GM23338 (cell line): ENCODE results near the gene CYTIP. TPM values are rescaled to one million over a fixed set of nuclear protein-coding genes. Genes with fewer than 3 reads are reported as not detected.

ENCODE experiments used
- ATAC-seq: fragments of 200-7000 bp; cut with Tn5 transposase; 3 replicates; pipeline ENCODE4 v1.9.1; 2020
- DNase-seq: peaks from one replicate; pipeline ENCODE4 v3.0.0-alpha.2; 2015; ENCODE audit warnings: low spot score
- H2AFZ ChIP-seq: fragments of 200-600 bp; sonication (generic); 2 replicates; pipeline ENCODE4 v1.8.0; 2016; ENCODE audit warnings: antibody characterized with exemption, mild to moderate bottlenecking, moderate library complexity
- H3F3A ChIP-seq: fragments of 200-600 bp; sonication (generic); replicated peaks from 2 replicates; pipeline ENCODE4 v1.8.0; 2017; ENCODE audit warnings: antibody characterized with exemption, mixed run types, low read depth
- H3K27ac ChIP-seq: fragments of 200-600 bp; sonication (generic); 2 replicates; pipeline ENCODE4 v1.6.1; 2016; ENCODE audit warnings: low read depth
- H3K27me3 ChIP-seq: fragments of 200-600 bp; sonication (generic); 2 replicates; pipeline ENCODE4 v1.8.0; 2016; ENCODE audit warnings: mild to moderate bottlenecking, mixed run types, moderate library complexity; ENCODE audit not compliant: insufficient read depth
- H3K36me3 ChIP-seq: fragments of 200-600 bp; sonication (generic); 2 replicates; pipeline ENCODE4 v1.8.0; 2016; ENCODE audit warnings: mild to moderate bottlenecking; ENCODE audit not compliant: insufficient read depth
- H3K4me1 ChIP-seq: fragments of 200-600 bp; sonication (generic); 2 replicates; pipeline ENCODE4 v1.8.0; 2016; ENCODE audit warnings: mild to moderate bottlenecking, moderate library complexity; ENCODE audit not compliant: insufficient read depth
- H3K4me2 ChIP-seq: fragments of 200-600 bp; sonication (generic); 2 replicates; pipeline ENCODE4 v1.7.1; 2017; ENCODE audit warnings: mixed run types
- H3K4me3 ChIP-seq: fragments of 200-600 bp; sonication (generic); 2 replicates; pipeline ENCODE4 v1.6.1; 2016; ENCODE audit warnings: mixed run types
- H3K79me2 ChIP-seq: fragments of 200-600 bp; sonication (generic); replicated peaks from 2 replicates; pipeline ENCODE4 v1.8.0; 2017; ENCODE audit warnings: mild to moderate bottlenecking; ENCODE audit not compliant: insufficient read depth
- H3K9me2 ChIP-seq: fragments of 200-600 bp; sonication (generic); 2 replicates; pipeline ENCODE4 v1.8.0; 2017; ENCODE audit not compliant: insufficient read depth
- H4K20me1 ChIP-seq: fragments of 200-600 bp; sonication (generic); replicated peaks from 2 replicates; pipeline ENCODE4 v1.8.0; 2017; ENCODE audit warnings: mild to moderate bottlenecking; ENCODE audit not compliant: insufficient read depth
- H3K27ac Mint-ChIP-seq: 2 replicates; pipeline ENCODE4 v1.8.0; 2020; ENCODE audit warnings: inconsistent platforms, mild to moderate bottlenecking, moderate library complexity, mixed read lengths
- H3K27me3 Mint-ChIP-seq: 3 replicates; pipeline ENCODE4 v1.8.0; 2022; ENCODE audit warnings: low read depth, mild to moderate bottlenecking, moderate library complexity, mixed read lengths, inconsistent platforms; ENCODE audit not compliant: insufficient read depth, poor library complexity
- H3K36me3 Mint-ChIP-seq: 3 replicates; pipeline ENCODE4 v1.8.0; 2021; ENCODE audit warnings: low read depth, mild to moderate bottlenecking, inconsistent platforms, moderate library complexity, mixed read lengths
- H3K4me1 Mint-ChIP-seq: 3 replicates; pipeline ENCODE4 v1.8.0; 2020; ENCODE audit warnings: mild to moderate bottlenecking, inconsistent platforms, mixed read lengths
- H3K4me3 Mint-ChIP-seq: 3 replicates; pipeline ENCODE4 v1.8.0; 2021; ENCODE audit warnings: moderate library complexity, mild to moderate bottlenecking, inconsistent platforms, mixed read lengths
- H3K9me3 Mint-ChIP-seq: 3 replicates; pipeline ENCODE4 v1.8.0; 2020; ENCODE audit warnings: moderate library complexity, mild to moderate bottlenecking, inconsistent platforms, mixed read lengths
- CREB1 ChIP-seq: fragments of 250-450 bp; sonication (Bioruptor Pico); IDR thresholded peaks from 2 replicates; pipeline ENCODE4 v1.5.0; 2020; ENCODE audit warnings: low read depth, mild to moderate bottlenecking, moderate library complexity
- ETS1 ChIP-seq: IDR thresholded peaks from 2 replicates; pipeline ENCODE4 v1.6.1; 2016; ENCODE audit warnings: antibody characterized with exemption
- EZH2 ChIP-seq: fragments of 200-600 bp; sonication (generic); IDR thresholded peaks from one replicate; pipeline ENCODE4 v1.8.0; 2017; ENCODE audit warnings: antibody characterized with exemption, mild to moderate bottlenecking, low read depth; ENCODE audit not compliant: unreplicated experiment
- JUNB ChIP-seq: IDR thresholded peaks from one replicate; pipeline ENCODE4 v1.6.1; 2016; ENCODE audit warnings: antibody characterized with exemption; ENCODE audit not compliant: unreplicated experiment
- NANOG ChIP-seq: IDR thresholded peaks from 2 replicates; pipeline ENCODE4 v1.6.1; 2016; ENCODE audit warnings: antibody characterized with exemption, borderline replicate concordance
- POLR2AphosphoS5 ChIP-seq: IDR thresholded peaks from 2 replicates; pipeline ENCODE4 v1.6.1; 2016; ENCODE audit warnings: antibody characterized with exemption, low read depth
- REST ChIP-seq: IDR thresholded peaks from one replicate; pipeline ENCODE4 v1.6.1; 2018; ENCODE audit warnings: antibody characterized with exemption; ENCODE audit not compliant: unreplicated experiment
- STAT1 ChIP-seq: IDR thresholded peaks from one replicate; pipeline ENCODE4 v1.6.1; 2016; ENCODE audit warnings: antibody characterized with exemption; ENCODE audit not compliant: unreplicated experiment
- ZNF114 ChIP-seq: fragments of 250-450 bp; sonication (Bioruptor Pico); IDR thresholded peaks from 2 replicates; pipeline ENCODE4 v1.5.0; 2020; ENCODE audit warnings: mild to moderate bottlenecking, moderate library complexity
- ZNF462 ChIP-seq: fragments of 250-450 bp; sonication (Bioruptor Pico); IDR thresholded peaks from 2 replicates; pipeline ENCODE4 v1.5.0; 2020; ENCODE audit warnings: mild to moderate bottlenecking, moderate library complexity
- polyA plus RNA-seq: library from polyadenylated mRNA; unstranded; fragments of >200 nt; fragmentation: Nextera tagmentation; extraction: Ambion mirVana; gene quantifications from 2 replicates; pipeline ENCODE4 v1.2.1, GENCODE V29; 2016
- total RNA-seq: library from RNA; depleted of rRNA; stranded (reverse); fragments of >200 nt; shearing (Covaris generic); gene quantifications from 2 replicates; pipeline ENCODE4 v1.2.3, GENCODE V29; 2014
- TF ChIP-seq, protein P1 (sequence below), 2 experiments: fragments of 200-600 bp in 1 of 2; sonication (generic) in 1 of 2; conservative IDR thresholded peaks; 2 replicates each; pipeline versions ENCODE4 v1.5.1 to v1.6.1; 2016 to 2017; ENCODE audit warnings: antibody characterized with exemption in 2 of 2, low read depth in 2 of 2, mild to moderate bottlenecking in 2 of 2, moderate library complexity in 1 of 2

Gene CYTIP
- total and polyA plus RNA-seq, 2 experiments from 2014 or later = not detected

- TF ChIP-seq EZH2 (no peak), ZNF462 (CRISPR knock-in tag) (no peak), NANOG (no peak), POLR2AphosphoS5 (no peak), CREB1 (CRISPR knock-in tag) (no peak)
Observed at GRCh38 chr2:157459486-157459885, 15.6 kb upstream of the CYTIP start (continued).

DNA sequence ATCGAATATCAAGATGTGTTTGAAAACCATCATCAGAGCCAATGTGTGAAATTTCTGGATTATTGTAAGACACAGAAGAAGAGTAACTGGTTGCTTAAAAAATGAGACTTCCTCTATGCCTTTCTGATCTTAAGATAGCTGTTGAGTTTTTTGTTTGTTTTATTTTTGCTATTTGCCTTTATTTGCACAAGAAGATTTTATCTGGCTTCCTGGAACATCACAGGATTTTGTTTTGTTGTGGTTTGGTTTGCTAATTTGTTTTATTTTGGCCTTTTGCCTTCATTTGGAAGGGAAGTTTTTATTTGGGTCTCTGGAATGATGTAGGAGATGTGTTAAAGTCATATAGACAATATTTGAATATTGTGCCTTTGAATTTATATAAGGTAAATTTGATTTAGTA lies 3.9 kb upstream of the CYTIP start:
- no peaks in the 10 kb centered on the region for H3K79me2 ChIP-seq
- Mint-ChIP-seq H3K36me3 (no peaks in the 10 kb centered on the region), H3K9me3 (no peaks in the 10 kb centered on the region), H3K4me1 (no peaks in the 10 kb centered on the region), H3K27me3 (no peaks in the 10 kb centered on the region), H3K4me3 (no peak overlapping the region), H3K27ac (no peak overlapping the region)
- no peaks in the 10 kb centered on the region for H3K27me3 ChIP-seq
- no peak overlapping the region for H2AFZ ChIP-seq
- no peaks in the 10 kb centered on the region for H4K20me1 ChIP-seq
- ATAC-seq = no peak
- H3K4me1 ChIP-seq = no peaks in the 10 kb centered on the region
- H3F3A ChIP-seq = no peaks in the 10 kb centered on the region
- H3K4me2 ChIP-seq = no peak overlapping the region
- H3K9me2 ChIP-seq = no peaks in the 10 kb centered on the region
- DNase-seq = no peak
- H3K4me3 ChIP-seq = no peak overlapping the region
- no peaks in the 10 kb centered on the region for H3K36me3 ChIP-seq
- H3K27ac ChIP-seq = no peak overlapping the region
- TF ChIP-seq ZNF114 (CRISPR knock-in tag) = no peak
- no peak for TF ChIP-seq JUNB
- TF ChIP-seq ETS1 = no peak
- TF ChIP-seq NANOG = no peak
- TF ChIP-seq, protein P1, sequence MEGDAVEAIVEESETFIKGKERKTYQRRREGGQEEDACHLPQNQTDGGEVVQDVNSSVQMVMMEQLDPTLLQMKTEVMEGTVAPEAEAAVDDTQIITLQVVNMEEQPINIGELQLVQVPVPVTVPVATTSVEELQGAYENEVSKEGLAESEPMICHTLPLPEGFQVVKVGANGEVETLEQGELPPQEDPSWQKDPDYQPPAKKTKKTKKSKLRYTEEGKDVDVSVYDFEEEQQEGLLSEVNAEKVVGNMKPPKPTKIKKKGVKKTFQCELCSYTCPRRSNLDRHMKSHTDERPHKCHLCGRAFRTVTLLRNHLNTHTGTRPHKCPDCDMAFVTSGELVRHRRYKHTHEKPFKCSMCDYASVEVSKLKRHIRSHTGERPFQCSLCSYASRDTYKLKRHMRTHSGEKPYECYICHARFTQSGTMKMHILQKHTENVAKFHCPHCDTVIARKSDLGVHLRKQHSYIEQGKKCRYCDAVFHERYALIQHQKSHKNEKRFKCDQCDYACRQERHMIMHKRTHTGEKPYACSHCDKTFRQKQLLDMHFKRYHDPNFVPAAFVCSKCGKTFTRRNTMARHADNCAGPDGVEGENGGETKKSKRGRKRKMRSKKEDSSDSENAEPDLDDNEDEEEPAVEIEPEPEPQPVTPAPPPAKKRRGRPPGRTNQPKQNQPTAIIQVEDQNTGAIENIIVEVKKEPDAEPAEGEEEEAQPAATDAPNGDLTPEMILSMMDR (conservative IDR thresholded peaks at IDR 0.05; ENCODE audit: low read depth in 2 of 2) = no peak
- TF ChIP-seq CREB1 (CRISPR knock-in tag) = no peak
- no peak for TF ChIP-seq STAT1
- TF ChIP-seq REST = no peak
- no peak for TF ChIP-seq POLR2AphosphoS5
